ENCODE results near the gene GABRG3.

The GABRG3 gene

GRCh38 chr15:27170851-27171250, 199.9 kb downstream of the GABRG3 start:
- TF ChIP-seq CTCF (IDR thresholded peaks at IDR 0.05) = no peak
- H3K27ac ChIP-seq = no peak overlapping the region
- no peak overlapping the region for H3K4me3 ChIP-seq (ENCODE audit: low read depth in 1 of 2, low read length in 1 of 2)
- H3K36me3 ChIP-seq = no peaks in the 10 kb centered on the region
- H3K4me1 ChIP-seq (ENCODE audit: control insufficient read depth in 1 of 2, insufficient read depth in 1 of 2, low read depth in 1 of 2, low read length in 1 of 2) = no peaks in the 10 kb centered on the region
- H3K27me3 ChIP-seq = no peaks in the 10 kb centered on the region
- no peaks in the 10 kb centered on the region for H3K9me3 ChIP-seq

- H3K9me3 ChIP-seq = peaks cover 9% of the 10 kb centered on the region
- no peaks in the 10 kb centered on the region for H3K27me3 ChIP-seq
- H3K27ac ChIP-seq = no peak overlapping the region
- no peak for TF ChIP-seq CTCF (IDR thresholded peaks at IDR 0.05)
- H3K4me3 ChIP-seq (ENCODE audit: low read depth in 1 of 2, low read length in 1 of 2) = no peak overlapping the region
- H3K4me1 ChIP-seq (ENCODE audit: control insufficient read depth in 1 of 2, insufficient read depth in 1 of 2, low read depth in 1 of 2, low read length in 1 of 2) = no peaks in the 10 kb centered on the region
- H3K36me3 ChIP-seq = no peaks in the 10 kb centered on the region
These were observed 201.8 kb downstream of the GABRG3 start for GRCh38 chr15:27172821-27173220.

GRCh38 chr15:27175472-27176153, 204.6 kb downstream of the GABRG3 start:
- TF ChIP-seq CTCF (IDR thresholded peaks at IDR 0.05) = no peak
- Histone ChIP-seq H3K27ac (no peak overlapping the region), H3K4me3 (ENCODE audit: low read depth in 1 of 2, low read length in 1 of 2) (no peak overlapping the region), H3K4me1 (ENCODE audit: control insufficient read depth in 1 of 2, insufficient read depth in 1 of 2, low read depth in 1 of 2, low read length in 1 of 2) (no peaks in the 10 kb centered on the region), H3K9me3 (peaks cover 14% of the 10 kb centered on the region), H3K36me3 (no peaks in the 10 kb centered on the region), H3K27me3 (no peaks in the 10 kb centered on the region)

GRCh38 chr15:27176785-27177406, 205.9 kb downstream of the GABRG3 start:
- no peaks in the 10 kb centered on the region for H3K27me3 ChIP-seq
- peaks cover 14% of the 10 kb centered on the region for H3K9me3 ChIP-seq
- no peaks in the 10 kb centered on the region for H3K36me3 ChIP-seq
- no peak overlapping the region for H3K4me3 ChIP-seq (ENCODE audit: low read depth in 1 of 2, low read length in 1 of 2)
- no peak overlapping the region for H3K27ac ChIP-seq
- H3K4me1 ChIP-seq (ENCODE audit: control insufficient read depth in 1 of 2, insufficient read depth in 1 of 2, low read depth in 1 of 2, low read length in 1 of 2) = no peaks in the 10 kb centered on the region
- no peak for TF ChIP-seq CTCF (IDR thresholded peaks at IDR 0.05)

GRCh38 chr15:27179789-27180188, 208.8 kb downstream of the GABRG3 start:
- no peak for TF ChIP-seq CTCF (IDR thresholded peaks at IDR 0.05)
- no peaks in the 10 kb centered on the region for H3K27me3 ChIP-seq
- H3K4me1 ChIP-seq (ENCODE audit: control insufficient read depth in 1 of 2, insufficient read depth in 1 of 2, low read depth in 1 of 2, low read length in 1 of 2) = no peaks in the 10 kb centered on the region

More at GRCh38 chr15:27179789-27180188, 208.8 kb downstream of the GABRG3 start:
- H3K4me3 ChIP-seq (ENCODE audit: low read depth in 1 of 2, low read length in 1 of 2) = no peak overlapping the region
- peaks cover 14% of the 10 kb centered on the region for H3K9me3 ChIP-seq
- H3K36me3 ChIP-seq = no peaks in the 10 kb centered on the region
- no peak overlapping the region for H3K27ac ChIP-seq
